NT2/D1 (cell line): ENCODE data around the gene MAP3K10.
"Not testable (repeated sequence)": the region's sequence is repeated elsewhere in the genome, so short reads cannot be mapped to it uniquely, and the experiment has no call there.

Experiments used
- SUZ12 ChIP-seq: IDR thresholded peaks from 2 replicates; pipeline ENCODE4 v1.6.1; 2011; ENCODE audit not compliant: insufficient read length, insufficient read depth; ENCODE audit errors: extremely low read depth
- YY1 ChIP-seq: IDR thresholded peaks from 2 replicates; pipeline ENCODE4 v1.6.1; 2011; ENCODE audit not compliant: insufficient read length, insufficient read depth
- ZNF274 ChIP-seq: IDR thresholded peaks from 2 replicates; pipeline ENCODE4 v1.6.1; 2011; ENCODE audit warnings: mild to moderate bottlenecking, low read depth, low read length

- TF ChIP-seq ZNF274, YY1, SUZ12: not testable (repeated sequence)
These were observed 21.5 kb upstream of the MAP3K10 start for GRCh38 chr19:40169482-40170302.
